SKM-1 treated with dmso at 0.1 percent for 144 hours (cell line): ENCODE results near the gene GPR17.

Experiments
- DNase-seq: peaks from one replicate; lab custom pipeline; 2025; ENCODE audit not compliant: unreplicated experiment; lab: John Stamatoyannopoulos, UW

Gene GPR17

DNA sequence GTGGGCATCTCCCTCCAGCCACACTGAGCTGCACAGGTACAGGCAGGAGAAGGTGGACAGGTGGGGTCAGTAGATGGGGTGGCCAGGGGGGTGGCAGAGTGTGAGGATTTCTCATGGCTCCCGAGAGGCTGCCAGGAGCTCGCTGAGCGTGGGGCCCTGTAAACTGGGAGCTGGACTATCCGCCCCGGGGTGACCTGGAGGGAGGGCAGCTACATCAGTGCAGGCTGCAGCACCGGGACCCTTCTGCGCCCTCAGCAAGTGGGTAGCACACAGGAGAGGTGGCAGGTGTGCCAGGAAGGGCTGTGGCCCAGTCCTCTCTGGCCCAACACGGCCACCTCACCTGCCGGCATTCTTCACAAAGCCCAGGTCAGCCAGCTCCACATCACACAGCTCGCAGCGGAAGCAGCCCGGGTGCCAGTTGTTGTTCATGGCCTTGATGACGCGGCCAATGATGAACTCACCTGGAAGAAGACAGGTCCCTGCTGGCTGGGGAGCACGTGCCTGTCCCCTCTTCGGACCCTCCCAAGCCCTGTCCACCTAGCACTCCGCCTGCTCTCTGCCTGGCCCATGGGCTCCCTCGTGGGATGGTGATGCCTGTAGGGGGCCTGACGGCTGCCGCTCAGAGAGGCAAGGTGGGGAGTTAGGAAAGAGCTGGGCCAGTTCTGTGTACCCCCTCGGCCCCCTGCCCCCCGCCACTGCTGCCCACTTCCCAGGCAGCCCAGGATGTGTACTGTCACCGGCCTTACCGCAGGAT, 8.3 kb downstream of the GPR17 start:
- DNase-seq, result no peak

DNA sequence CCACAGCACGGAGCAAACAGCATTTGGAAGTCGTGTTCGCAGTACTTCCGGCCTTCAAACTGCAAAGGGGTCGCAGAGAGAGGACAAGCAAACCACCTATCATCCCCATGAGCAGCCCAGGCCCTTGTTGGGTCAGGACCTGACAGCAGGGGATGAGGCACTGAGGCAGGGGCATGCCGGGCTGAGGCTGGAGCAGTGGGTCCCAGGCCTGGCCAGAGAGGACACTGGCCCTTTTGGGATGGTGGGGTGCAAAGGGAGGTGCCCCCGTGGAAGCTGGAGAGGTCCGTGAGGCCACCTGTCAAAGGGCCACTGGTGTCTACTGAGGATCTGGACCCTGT, 8.9 kb downstream of the GPR17 start:
- no peak for DNase-seq

DNA sequence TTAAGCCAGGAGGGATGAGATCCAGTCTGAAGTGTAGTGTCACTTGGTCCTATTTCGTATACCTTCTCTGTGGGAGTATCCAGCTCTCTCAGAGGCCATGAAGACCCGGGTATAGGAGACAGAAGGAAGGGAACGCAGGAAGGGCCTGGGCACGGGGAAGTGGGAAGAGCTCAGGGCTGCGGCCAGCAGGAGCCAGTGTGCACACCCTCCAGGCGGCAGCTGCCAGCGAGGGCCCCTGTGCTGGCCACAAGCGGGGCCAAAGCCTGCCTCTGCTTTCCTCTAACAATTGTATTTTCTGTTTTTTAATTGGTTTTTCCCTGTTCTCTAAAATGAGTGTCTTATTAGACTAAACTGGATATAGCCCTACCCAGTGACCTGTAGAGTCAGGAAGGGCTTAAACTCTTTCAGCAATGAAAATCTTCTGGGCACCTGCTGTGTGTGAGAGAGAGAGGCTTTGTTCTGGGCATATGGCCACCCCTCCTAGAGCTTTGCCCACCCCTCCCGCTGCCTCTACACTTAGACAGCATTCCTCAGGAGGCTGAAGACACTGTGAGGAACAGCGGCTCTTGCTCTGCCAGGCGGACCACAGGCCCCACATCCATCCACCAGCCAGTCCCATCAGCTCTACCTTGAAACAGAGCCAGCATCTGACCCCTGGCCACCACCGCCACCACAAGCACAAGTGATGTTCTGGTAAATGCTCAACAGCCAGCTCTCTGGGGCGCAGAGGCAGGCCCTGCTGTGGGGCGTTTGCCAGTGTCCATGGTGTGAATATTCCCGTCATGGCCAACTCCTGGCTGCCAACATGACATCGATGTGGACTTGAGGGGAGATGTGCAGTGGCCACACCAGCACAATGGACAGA, 9.5 kb downstream of the GPR17 start:
- no peak for DNase-seq

DNA sequence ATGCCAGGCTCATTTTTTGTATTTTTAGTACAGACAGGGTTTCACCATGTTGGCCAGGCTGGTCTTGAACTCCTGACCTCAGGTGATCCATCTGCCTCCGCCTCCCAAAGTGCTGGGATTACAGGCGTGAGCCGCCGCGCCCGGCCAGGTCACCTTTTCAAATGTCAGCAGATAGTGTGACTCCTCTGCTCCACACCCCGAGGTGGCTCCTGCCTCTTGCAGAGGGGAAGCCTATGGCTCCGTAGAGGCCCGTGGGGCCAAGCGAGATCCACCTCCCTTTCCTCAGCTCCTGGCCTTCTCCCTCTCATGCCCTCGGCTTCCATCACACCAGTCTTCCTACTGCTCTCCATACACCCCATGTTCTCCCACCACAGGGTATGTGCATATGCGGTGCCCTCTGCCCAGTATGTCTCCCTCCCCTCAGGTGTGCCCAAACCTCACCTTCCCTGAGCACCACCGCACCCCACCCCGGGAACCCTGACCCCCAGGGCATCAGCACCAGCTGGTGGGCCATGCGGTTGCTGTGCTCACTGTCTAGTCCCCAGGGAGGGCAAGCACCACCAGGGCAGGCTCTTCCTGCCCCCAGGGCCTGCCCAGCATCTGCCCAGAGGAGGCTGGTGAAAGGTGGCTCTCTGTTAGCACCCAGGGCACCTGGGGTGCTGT, 10.7 kb downstream of the GPR17 start:
- DNase-seq, result no peak

DNA sequence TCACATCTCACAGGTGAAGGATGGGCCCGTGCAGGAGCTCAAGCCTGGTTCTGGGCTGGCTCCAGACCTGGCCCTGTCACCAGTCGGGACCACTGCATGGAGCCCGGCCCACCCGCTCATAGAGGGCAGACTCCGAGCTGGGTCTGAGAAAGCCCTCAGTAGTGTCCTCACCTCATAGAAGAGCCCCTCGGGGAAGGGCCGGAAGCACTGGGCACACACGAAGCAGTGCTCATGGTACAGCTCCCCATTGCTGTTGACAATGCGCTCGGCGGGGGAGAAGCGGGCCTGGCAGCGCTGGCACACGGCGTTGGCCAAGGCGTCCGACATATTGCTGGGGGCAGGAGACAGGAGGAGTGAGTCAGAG, 11.3 kb downstream of the GPR17 start:
- no peak for DNase-seq

DNA sequence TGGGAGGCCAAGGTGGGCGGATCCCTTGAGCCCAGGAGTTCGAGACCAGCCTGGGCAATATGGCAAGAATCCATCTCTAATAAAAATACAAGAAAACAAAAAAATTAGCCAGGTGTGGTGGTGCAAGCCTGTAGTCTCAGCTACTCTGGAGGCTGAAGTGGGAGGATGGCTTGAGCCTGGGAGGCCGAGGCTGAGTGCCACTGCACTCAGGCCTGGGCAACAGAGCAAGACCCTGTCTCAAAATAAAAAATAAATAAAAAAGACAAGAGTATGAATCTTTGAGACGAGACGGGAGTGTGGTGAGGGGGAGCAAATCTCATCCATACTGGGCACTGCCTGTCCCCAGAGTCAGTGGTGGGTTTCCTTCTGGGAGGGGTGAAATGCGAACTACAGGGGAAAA, 12.2 kb downstream of the GPR17 start:
- DNase-seq, result no peak

DNA sequence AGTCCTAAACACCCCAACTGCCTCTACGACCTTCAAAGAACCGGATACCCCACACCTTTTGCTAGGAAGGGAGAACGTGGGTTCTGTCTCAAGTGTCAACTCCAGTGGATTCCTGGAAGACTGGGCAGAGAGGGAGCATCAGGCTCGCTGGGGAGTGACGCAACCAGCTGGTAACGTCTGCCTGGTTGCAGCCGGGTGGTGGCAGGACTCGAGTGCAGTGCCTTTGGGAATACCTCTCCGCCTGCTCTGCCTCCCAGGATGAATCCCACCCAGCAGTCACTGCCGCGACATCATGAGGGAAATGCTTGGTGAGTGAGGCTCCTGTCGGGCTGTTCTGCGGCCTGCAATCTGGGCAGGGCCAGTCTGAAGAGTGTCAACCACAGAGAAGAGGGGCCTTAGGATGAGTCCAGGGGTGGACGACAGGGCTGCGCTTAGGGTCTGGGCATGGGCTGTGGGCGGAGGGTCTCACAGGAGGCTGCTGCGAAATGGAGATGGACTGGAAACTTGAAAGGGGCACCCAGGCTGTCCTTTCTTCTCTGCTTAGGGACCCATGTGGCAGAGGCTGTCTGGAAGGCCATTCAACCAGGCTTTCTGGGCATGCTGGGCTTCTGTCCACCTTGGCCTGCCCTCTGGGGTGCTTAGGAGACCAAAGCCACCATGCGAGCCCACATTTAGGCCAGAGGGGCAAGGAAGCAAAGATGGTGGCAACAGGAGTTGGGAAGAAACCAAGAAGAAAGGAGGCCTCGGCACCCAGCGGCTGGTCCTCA, 12.9 kb downstream of the GPR17 start:
- no peak for DNase-seq

DNA sequence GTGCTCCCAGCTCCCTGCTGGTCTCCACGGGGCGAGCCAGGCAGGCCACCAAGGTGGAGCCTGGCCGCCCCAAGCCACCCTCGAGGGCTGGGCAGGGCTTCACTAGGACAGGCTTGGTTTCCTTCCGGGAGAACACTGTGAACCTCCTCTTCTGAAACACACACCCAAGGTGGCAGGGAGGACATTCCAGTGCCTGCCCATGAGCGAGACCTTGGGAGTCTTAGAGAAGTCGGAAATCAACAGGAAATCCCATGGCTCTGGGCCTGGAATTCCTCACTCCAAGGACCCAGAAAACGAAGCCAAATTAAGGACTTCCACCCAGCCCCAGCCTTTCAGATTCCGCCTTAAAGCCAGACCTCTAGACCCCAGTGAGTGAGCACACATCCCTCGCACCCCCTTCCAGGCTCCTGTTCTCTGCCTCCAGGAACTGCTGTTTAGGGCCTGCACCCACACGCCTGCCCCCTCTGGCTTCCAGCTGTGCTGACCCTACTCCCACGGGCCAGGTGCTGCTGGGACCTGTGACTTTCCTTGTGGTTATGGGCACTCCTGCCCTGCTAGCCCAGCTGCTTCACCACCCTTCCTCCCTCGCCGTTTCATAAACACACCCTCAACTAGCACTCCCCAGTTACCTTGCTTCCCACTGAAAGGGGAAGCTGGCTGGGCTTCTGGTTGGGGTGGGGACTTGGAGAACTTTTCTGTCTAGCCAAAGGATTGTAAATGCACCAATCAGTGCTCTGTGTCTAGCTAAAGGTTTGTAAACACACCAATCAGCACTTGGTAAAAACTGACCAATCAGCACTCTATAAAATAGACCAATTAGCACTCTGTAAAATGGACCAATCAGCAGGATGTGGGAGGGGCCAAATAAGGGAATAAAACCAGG, 13.7 kb downstream of the GPR17 start:
- DNase-seq, result peak; percentile 57

DNA sequence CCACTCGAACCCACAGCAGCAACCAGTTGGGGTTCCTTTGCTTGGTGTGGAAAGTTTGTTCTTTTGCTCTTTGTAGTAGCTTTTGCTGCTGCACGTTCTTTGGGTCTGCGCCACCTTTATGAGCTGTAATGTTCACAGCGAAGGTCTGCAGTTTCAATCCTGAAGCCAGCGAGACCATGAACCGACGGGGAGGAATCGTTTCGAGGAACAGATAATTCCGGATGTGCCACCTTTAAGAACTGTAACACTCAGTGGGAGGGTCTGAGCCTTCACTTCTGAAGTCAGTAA, 14.3 kb downstream of the GPR17 start:
- DNase-seq, result no peak

DNA sequence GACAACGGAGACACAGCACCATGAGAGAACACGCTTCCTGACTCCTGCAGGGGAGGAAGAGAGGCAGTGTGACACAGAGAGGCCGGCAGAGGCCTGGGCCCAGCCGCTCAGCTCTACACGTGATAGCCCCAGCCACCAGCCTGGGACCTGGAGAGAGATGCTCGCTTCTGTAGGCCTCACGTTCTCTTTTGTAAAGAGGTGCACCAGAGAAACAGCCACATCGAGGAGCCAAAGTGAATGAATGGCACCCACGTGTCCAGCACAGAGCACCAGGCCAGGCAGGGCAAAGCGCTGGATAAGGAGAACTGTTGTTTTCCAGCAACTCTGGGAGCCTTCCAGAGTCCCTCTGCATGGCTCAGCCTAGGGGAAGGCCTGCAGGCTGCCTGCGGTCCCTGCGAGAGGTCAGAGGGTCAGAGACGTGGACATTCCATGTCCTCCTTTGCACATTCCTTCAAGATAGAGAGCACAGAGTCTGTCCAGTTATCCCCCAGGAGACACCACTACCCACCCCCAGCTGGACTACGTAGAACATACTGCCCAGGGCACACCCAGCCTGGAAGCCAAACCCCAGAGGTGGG, 15.2 kb downstream of the GPR17 start:
- DNase-seq, result no peak

DNA sequence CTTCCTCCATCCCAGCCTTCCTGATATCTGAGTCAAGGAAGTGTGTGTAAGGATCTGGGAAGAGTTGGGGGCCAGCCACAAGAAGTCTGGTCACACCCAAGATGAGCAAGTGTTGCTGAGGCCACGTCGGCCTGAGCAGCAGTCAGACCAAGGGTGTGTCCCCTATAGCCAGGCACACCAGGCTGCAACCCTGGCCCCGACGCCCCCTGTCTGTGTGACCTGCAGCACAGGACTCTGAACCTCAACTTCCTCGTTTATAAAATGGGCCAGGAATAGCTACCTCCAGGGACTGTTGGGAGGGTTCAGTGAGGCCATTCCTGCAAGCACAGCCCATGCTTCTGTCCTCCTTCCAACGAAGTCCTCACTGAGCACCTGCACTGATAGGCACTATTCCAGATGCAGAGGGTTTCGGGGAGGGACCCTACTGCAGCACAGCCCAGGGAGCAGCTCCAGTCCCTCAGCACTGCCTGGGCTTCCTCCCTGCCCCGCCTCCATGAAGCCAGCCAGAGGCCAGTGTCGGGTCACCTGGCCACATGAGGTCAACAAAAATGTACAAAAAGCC, 16.1 kb downstream of the GPR17 start:
- DNase-seq, result peak; percentile 3

DNA sequence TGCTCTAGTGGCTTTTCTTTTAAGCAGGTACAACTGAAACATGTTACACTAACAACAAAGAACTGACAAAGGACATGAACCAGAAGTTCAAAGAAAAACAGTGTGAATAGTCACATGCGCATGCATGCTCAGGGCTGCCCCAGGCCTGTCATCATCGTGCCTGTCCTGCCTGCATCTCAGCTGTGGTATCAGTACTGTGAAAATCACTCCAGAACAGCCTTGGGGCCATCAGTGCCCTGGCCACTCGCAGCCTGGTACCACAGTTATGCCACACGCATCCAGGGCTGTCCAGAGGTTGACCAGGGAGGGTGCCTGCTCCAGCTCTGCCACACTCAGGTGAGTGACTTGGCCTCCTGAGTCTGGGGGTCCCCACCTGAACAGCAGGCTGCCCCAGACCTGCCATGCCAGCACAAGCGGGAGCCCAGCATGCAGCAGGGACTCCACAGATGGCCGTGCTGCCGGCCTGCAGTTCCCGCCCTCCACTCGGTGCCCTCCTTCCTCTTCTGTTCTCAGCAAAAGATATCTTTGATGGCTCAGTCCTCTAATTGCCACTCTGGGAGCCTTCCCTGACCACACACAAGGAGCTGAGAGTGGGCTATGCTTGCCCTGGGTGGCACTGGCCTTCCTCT, 17.1 kb downstream of the GPR17 start:
- no peak for DNase-seq

DNA sequence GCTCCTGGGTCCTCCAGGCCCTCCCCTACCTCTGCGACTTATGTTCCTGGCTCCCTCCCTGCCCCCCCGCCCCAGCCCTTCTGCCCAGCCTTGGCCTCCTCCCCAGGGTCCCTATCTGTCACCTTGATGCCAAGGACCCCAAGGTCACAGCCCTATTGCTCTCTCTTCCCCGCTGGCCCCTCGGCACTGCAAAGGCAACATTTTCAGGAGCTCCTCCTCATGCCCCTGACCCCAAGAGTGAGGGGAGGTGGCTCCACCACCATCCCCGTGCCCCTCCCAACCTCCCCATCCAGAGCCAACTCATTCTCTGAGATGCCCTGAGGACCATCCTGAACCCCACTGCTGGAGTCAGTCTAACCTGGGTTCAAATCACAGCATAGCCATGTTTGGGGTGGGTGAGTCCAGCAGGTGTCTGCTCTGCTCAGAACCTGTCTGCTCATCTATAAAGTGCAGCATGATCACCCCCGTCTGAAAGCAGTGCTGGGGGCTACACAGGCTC, 17.7 kb downstream of the GPR17 start:
- no peak for DNase-seq

DNA sequence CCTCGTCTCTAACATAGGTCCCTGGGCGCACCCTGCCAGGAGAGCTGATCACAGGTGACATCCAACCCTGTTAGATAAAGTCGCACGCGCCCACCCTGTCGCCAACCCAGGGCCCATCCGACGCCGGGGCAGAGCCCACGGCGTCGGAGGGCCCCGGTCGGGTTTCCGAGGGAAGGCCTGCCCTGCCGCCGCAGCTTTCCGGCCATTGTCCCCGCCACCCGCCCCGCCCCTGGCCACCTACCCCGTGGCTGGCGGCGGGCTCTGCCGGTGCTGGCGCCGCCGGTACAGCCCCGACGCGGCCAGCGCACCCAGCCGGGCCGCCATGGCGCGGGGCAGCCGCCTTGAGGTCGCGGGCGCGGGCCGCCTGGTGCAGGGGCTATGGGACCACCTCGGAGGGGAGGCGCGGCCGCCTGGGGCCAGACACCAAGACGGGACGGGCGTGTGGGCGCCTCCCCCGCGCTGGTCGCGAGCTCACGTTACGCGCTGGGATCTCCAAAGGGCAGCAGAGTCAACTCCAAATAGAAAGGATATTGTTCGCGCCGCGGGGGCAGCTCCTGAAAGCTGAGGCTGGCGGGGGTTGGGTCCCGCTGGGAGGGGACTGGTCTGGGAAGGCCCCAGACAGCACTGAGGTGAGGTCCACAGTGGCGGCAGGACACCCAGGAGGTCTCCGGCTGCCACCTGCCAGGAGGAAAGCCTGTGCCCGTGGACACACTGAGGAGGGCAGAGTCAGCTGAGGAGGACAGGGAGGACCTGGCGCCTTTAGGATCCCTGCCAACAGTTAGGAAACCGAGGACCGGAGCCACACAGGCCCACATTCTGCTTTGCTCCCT, 18.3 kb downstream of the GPR17 start:
- no peak for DNase-seq

DNA sequence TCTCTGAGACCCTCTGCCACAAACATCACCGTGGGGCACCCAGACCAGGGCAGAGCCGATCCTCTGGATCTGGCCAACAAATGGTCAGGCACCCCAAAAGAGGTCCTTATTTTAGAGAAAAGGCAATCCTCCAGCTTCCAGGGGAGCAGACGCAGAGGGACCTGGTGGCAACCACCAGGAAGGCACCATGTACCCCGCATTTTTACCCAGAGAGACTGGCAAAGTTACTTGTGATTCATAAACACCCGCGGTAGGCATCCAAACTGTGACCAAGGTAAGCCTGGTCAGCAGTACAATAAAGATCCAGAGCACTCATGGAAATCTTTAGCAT, 18.9 kb downstream of the GPR17 start:
- no peak for DNase-seq

DNA sequence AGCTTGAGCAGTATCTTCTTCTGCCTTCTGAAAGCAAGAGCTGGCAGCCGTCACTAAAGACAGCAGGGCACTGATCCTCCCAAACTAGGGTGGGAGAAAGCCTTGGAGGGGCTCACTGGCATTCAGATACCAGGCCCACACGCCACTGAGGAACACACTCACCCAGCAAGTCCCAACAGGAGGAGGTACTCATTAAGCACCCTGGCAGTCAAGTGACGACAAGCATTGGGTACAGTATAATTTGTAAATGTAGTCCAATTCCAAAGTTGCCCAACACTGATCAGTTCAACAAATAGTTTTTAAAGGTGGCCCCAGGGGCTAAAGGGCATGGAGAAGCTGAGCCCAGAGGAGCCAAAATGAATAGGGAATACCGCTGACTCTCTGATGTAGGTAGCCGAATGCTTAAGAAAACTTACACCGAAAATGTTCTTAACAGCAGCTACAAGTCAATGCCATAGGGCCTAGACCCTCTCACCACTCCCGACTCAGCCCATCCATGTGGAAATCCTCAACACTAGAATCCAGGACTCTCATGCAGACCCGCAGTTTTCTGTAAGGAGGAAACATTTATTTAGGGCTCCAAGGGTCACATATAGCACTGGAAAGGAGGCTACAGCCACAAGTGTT, 19.4 kb downstream of the GPR17 start:
- DNase-seq, result no peak

DNA sequence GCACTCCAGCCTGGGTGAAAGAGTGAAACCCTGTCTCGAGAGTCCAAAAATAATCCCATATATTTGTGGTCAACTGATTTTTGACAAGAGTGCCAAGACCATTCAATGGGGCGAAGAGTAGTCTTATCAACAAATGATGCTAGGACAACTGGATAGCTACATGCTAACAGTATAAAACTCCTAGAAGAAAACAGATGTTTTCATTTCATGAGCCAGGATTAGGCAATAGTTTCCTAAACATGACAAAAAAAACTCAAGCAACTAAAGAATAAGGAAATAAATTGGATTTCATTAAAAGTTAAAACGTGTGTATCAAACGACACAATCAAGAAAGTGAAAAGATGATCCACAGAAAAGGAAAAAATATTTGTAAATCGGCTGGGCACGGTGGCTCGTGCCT, 23.1 kb downstream of the GPR17 start:
- no peak for DNase-seq
